Measurements from ENCODE around the gene TNS1.

GRCh38 chr2:217775920-217776503, 226.8 kb downstream of the TNS1 start:
- TF ChIP-seq GABPA (IDR thresholded peaks at IDR 0.05; ENCODE audit: low read depth) (no peak), RAD21 (IDR thresholded peaks at IDR 0.05; ENCODE audit: insufficient read depth, low read depth, low read length) (no peak), CTCF (IDR thresholded peaks at IDR 0.05 in 2 of 3, conservative IDR thresholded peaks at IDR 0.05 in 1 of 3; ENCODE audit: control insufficient read depth in 2 of 3, extremely low read depth in 1 of 3, insufficient read depth in 1 of 3, low read depth in 3 of 3, low read length in 3 of 3) (no peak), YBX1 (IDR thresholded peaks at IDR 0.05) (no peak), CEBPB (IDR thresholded peaks at IDR 0.05; ENCODE audit: borderline replicate concordance in 1 of 2, low read depth in 2 of 2, low read length in 2 of 2) (no peak), CHD2 (IDR thresholded peaks at IDR 0.05; ENCODE audit: borderline replicate concordance, low read depth, low read length) (no peak), ETV6 (conservative IDR thresholded peaks at IDR 0.05 in 1 of 2, IDR thresholded peaks at IDR 0.05 in 1 of 2; ENCODE audit: borderline replicate concordance in 1 of 2, low read depth in 1 of 2) (no peak), HDAC2 (IDR thresholded peaks at IDR 0.05) (no peak), REST (IDR thresholded peaks at IDR 0.05; ENCODE audit: low read depth, low read length) (no peak), POLR2A (IDR thresholded peaks at IDR 0.05; ENCODE audit: low read depth, low read length) (no peak), POLR2AphosphoS5 (IDR thresholded peaks at IDR 0.05; ENCODE audit: low read length) (no peak), CREM (IDR thresholded peaks at IDR 0.05; ENCODE audit: low read depth) (no peak), CBX3 (IDR thresholded peaks at IDR 0.05; ENCODE audit: borderline replicate concordance, low read depth) (no peak), SIX5 (IDR thresholded peaks at IDR 0.05; ENCODE audit: low read depth, low read length, severe bottlenecking) (no peak)
